SW 1271 (cell line): ENCODE measurements around the gene HOXB4.

Source experiments
- DNase-seq, 2 experiments: peaks; one replicate each; lab custom pipeline; 2025; lab: John Stamatoyannopoulos, UW

Gene HOXB4

DNA sequence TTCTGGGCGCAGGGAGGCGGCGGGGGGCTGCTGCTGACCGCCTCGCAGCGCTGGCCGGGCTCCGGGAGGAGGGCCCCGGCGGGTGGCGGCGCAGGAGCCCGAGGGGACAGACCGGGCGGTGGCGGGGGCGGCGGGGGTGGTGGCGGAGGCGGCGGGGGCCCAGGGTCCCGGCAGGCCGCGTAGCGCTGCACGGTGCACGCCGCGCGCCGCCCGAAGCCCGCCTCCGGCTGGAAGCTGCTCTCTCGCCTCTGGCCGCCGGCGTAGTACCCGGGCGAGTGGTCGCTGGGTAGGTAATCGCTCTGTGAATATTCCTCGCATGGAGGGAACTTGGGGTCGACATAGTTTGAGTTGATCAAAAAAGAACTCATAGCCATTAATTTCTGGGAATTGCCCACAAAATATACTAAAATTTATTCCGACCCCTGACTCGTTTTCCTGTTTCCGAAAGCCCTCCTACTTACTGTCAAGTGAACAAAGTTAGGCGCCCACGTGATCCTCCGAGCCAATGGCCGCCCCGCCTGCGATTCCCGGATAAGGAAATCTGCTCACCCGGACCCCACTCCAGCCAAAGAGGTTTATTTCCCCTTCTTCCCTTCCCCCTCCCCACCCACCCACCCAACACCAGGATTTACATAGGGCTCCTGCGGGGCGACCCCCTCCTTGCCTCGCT is at the start of gene HOXB4:
Gene HOXB4 (minus strand): TSS at position 405 of the 670 bp plus-strand sequence. CDS start 31 bp downstream, at position 374.
- DNase-seq: peak in 1 of 2 experiments; percentile 39

DNA sequence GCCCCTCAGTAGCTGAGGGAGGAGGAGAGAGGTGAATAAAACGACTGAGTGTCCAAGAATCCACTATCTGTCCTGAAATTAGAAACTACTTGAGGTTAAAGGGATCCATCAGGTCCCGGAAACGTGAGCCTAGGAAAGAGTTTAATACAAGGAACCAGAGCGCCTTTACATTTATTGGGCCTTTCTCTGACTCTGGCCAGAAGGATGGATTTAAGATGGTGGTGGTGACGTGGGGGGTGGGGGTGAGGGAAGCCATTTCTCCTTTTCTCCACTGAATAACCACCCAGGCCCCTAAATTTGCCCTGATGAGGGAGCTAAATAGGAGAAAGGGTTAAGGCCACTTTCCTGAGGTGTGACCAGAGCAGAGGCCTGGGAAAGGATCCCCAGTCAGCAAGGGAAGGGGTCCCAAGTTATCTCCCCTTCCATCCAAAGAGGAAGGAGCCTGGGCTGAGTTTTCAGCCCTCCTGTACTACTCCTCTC is 49.0 kb upstream of the HOXB4 start:
- no peak for DNase-seq

DNA sequence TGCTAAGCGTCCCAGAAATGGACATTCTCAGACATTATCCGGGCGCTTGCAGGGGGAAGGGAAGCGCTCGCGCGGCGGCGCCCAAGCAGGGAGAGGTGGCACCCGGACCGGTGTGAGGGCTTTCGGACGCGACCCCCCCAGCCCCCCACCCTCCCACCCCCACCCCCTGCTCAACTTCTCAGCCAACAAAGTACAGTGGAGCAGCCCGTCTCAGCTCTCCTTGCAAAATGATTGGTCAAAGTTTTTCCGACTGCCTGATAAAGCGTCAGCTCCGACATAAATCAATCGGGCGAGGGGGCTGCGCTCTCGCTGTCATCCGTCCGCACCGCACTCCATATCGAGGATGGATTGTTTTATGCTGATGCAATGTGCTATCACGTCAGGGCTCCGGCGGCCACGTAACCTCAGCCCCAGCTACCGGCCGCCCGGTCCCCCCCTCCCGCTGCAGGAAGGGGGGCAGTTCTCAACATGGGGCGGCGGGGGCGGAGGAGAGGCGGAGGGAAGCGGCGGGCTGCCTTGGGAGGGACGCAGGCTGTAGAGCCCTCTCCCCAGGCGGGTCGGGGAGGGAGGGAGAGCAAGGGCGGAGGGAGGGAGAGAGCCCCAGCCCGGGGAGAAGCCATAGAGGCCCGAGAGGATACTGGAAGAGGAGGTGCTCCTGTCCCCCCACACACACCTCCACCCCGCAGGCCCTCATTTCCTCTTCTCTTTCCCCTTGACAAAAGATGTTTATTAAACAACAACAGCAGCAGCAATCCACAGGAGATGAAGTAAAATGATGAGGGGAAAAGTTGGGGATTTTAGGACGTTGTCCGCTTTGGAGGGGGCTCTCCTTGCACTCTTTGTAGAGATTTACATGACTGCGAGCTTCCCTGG is 48.3 kb upstream of the HOXB4 start, which contains the start of gene HOXB9:
Gene HOXB9 (minus strand): TSS at position 114 of the 873 bp plus-strand sequence. CDS start 89 bp downstream, at position 25.
- DNase-seq: no peak

DNA sequence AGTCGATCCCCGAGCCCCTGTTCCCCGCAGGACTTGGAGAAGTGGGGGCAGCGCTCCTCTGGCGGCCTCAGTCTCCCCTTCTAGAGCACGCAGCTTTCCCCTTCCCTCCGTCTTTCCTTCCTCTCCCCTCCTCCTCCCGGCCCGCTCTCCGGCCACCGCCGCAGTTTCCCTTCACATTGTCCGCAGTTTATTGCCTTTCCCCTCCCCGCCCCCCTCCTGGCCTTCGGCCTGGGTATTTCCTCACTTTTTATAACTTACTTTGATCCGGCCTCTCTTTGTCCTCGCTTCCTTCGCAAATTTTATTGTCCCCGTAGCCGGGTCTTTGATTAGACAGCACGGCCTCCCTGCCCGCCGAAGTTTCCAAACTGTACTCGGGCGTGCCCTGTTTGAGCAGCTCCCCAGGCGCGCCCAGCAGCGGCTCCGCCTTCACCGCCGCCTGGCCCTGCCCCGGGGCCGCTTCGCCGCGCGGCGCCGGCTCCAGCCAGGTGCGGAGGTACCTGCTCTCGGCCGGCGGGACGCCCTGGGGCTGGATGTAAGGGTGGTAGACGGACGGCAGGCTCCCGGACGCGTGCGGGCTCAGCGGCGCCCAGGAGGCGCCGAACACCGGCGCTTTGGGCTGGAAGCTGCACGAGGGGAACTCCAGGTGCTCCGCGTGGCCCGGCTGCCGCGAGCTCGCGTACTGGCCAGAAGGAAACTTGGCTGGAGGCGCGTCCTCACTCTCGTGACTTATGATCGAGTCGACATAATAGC is 47.5 kb upstream of the HOXB4 start:
- no peak for DNase-seq

DNA sequence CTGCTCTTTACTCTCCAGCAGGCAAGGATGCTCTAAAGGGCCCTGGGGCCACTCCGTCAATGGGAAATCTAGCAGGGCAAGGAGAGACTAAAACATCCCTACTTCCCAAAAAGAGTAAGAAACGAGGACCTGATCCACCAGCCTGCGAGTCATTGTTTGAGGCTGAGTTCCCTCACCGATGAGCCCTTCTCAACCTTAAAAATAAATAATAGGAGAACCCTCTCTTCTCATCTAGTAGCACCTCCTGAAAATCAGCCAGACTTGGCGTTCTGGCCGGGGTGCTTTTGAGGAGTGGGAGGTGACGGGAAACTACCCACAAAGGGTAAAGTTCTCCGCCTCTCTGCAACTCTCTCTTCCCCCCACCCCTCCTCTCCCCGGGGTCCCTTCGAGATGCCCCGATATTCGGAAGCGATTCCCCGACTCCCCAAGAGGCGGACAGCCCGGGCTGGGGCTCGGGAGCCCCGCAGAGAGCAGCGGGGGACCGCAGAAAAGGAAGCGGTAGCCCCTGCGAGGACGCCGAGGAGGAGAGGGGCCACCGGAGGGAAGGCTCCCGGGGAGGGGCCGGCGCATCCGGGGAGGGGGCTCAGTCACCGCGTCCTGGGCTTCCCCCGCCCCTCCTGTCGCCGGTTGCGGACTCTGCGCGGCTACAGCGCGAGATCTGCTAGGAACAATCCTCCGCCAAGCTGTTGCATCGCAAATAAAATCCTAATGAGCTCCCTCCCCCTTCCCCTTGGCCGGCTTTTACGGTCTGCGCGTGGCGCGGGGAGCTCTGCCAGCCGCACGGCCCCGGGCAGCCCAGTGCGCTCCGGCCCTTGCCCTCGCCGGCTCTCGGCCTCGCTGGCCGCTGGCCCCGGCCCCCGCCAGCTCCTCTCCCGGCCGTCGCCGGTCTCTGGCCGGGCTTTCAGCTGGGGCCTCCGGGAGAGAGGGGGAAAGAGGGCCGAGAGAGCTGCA is 46.7 kb upstream of the HOXB4 start:
- DNase-seq: no peak

DNA sequence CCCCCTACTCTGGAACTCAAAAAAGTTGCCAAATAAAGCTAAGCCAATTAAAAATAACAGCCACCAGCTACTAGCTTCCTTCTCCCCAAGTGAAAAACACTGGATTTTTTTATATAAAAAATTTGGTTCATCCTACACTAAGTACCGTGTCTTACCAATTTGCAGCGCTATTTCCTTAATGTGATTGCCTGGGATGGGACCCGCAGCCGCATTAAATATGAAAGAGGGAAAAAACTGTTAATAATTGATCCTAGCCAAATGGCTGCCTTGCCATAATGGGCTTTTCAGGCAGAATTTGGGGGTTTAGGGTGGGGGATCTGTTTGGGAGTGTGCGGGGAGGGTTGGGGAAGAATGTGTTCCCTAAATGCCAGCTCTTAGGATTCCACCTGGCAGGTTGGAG is 46.0 kb upstream of the HOXB4 start:
- no peak for DNase-seq

DNA sequence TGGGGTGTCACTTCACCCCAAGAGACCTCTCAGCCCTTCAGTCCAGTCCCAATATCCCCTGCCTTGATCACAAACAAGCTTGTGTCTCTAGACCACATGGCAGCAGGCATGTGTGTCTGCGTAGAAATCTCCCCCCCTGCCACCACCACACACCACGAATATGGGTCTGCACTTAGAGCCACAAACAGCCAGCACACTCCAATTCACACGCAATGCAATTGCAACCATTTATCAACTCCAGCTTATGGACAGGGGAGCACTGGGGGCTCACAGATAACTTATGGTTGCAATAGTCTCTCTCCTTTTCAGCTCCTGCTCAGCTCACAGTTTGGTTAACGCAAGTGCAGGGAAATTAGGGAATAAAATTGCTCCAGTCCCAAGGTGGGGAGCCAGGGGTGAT is 45.4 kb upstream of the HOXB4 start:
- DNase-seq: no peak

DNA sequence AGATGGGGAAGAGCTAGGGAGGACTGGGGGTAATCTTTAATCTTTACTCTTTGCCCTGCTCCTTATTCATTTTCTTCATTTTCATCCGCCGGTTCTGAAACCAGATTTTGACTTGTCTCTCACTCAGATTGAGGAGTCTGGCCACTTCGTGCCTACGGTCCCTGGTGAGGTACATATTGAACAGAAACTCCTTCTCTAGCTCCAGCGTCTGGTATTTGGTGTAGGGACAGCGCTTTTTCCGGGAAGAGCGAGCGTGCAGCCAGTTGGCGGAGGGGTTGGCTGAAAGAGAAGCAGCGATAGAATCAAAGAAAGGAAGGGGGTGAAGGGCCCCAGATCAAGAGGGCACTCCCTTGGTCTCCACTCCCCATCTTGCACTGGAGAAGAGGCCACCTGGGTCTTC is 44.7 kb upstream of the HOXB4 start:
- no peak for DNase-seq

DNA sequence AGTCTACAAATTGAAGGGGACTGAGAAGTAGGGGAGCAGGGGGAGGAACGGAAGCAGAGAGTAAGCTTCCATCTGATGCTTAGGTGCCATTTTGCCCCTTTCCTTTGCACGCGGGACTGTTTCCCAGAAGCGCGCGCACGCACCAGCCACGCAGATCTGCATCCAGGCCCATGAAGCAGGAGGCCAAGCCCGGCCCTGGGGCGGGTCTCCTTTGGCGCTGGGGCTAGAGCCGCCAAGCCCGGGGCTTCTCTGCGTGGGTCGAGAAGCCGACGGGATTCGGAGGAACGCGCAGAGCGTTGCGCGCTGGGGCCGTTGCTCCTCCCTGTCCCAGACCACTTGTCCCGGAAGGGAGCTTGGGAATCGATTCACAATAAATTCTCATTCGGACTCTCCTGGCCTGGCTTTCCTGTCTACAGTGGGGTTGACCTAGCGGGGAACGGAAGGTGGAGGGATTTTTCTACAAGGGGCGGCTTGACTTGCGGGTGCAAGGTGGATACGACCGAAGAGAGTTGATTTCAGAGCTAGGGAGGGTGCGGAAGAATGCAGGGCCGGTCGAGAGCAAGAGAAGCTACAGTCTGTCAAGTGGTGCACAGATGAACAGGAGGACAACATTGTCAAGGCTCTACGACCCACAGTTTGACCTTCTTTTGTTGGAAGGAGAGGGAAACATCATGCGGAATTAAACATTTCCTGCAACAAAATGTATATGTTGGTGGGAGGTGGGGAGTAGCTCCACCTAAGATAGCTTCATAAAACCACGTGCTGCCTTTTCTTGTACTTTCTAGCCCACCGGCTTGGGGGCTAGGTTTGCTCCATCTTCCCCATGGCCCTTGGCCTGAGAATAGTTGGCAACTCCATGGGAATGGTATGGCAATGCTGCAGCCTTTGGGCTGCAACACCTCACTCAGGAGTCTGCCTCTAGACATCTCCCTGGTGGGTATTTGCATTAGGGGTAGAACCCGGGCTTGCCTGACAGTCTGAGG is 43.6 kb upstream of the HOXB4 start:
- no peak for DNase-seq

DNA sequence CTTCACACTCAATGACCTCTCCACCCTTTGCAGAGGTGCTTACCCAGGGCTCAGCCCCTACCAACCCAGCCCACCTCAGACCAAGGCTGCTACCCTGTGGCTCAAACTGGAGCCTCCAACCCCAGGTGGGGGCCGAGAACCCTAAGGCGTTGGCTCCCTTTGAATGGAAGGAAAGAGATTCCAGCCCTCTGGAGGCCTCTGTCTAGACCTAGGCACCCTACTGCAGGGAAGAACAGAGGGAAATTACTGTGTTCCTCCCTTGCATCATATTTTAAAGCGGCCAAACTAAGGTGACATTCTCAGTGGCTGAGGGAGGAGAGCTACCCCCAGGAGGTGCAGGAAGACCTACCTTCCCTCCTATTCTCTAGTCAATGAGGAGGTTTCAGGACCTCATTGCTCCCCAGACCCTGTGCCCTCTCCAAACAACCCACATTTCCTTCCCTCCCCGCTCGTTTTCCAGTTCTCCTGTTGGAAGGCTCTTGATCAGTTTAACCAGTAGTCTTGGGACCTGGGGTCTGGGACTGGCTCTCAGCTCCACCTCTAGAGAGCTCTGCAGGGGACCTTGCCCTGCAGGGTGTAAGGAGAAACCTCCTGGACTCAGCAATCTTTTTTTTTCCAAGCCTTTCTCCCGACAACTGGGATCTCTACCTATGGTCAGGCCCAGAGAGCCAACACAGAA is 42.5 kb upstream of the HOXB4 start:
- no peak for DNase-seq

DNA sequence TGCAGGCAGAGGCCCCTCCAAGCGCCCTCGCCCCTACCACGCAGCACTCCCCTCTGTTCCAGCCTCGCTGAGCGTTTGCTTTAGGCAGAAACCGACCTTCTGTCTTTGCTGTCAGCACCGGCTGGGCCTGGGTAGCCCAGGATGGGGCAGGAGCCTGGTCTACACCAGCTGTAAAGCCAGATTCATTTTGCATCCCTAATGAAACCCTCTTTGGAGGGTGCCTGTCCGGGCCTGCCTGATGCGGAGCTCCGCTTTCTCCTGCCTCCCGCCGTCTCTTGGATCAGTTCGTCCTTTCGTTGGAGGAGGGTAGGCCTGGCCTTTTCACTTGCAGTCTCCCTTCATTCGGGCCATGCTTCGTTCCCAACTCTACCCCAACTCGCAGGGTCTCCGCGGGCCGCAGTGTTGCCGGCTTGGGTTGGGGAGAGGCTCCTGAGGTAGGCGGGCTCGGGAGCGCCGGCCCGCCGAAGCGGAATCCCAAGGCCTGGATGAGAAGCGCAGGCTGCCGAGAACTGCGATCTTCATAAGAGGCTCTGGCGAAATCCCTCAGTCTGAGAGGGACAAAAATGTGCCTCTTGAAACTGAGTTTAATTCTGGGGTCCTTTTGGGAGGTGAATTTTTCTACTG is 41.8 kb upstream of the HOXB4 start:
- no peak for DNase-seq

DNA sequence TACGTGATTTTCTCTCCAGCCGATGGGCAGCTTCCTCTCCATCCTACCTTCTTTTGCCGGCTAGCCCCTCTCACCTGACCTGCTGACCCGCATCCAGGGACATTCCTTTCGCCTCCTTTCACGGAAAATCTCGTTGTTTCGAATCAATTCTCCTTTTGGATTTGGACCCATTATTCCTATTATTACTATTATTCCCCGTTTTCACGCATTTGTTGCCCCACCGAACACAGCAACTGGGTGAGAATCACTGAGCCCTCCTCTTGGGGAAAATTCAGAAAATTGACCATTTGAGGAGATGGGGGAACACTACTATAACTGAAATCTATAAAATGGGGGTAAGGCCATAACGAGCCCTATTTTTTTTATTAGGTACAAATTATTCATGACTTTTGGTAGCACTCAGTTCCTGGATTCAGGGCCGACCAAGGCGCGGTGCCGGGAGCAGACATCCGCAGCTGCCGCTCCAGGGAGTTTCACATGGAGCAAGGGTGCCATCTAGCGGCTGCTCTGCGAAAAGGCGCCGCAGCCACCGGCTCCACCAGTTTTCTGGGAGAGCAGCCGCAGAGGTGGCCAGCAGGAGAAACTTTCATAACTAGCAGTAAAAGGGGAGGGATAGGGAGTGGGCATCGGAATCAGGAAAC is 40.2 kb upstream of the HOXB4 start:
- peak in 1 of 2 experiments; percentile 75 for DNase-seq

DNA sequence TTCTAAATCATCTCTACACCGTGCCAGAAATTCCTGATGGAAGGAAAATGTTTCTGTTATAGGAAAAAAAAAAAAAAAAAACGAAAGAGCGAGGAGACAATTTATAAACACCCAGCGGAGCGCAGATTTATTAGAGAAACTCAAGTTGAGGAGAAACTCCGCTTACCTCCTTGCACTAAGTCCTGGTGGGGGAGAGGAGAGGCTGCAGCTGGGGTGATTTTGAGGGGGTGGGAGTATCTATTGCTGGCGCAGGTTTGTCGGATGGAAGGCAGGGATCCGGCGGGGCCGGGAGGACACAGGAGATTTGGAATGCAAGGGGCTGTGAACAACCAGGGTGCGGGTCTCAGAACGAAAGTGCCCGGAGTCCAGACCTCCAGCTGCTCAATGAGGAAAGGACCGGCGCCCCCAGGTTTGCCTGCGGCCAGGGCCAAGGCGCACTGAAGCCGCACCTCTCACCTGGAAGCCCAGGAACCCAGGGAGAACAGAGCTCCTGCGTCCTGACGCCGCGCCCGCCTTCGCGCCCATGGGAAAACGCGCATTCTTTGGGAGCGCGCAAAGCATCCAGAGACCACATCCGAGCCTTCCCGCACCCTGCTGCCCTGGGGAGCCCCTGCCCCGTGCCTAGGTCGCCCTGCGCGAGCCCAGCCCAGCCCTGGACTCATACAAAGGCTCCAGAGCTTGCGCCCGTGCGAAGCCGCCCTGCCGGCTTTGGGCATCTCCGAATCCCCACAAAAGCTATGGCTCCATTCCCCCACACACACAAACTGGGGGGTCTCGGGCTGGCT is 39.5 kb upstream of the HOXB4 start:
- no peak for DNase-seq

DNA sequence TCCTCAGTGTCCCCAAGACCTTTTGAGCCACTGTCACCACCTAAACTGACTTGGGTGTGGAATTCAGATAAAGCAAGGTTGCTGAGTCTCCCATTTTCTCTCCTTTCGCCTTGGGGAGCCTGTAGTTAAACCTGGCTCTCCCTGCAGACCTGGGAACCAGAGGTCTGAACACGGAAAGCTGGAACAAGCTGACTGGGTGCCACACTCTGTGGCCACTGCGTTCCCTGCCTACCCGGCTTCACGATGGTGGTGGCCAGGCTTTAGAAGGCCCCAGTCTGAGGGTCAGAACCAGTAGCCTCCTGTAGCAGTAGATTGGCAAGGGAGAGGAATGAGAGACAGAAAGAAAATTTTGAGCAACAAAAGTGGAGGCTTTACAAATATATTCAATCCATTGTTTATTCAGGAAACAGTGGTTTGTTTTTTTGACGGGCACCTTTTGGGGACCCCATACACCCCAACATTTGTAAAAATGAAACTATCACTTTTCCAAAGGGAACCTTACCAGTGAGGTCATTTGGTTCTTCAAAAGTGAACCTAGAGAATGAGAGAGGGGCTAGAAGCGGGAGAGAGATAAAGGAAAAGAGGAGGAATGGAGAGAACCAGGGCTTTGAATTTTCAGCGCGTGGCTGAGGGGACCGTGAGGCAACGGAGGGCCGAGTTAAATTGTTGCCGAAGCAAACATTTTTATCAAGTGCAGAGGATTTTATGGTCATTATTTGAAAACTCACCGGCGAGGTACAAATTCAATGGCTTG is 38.7 kb upstream of the HOXB4 start:
- DNase-seq: no peak

DNA sequence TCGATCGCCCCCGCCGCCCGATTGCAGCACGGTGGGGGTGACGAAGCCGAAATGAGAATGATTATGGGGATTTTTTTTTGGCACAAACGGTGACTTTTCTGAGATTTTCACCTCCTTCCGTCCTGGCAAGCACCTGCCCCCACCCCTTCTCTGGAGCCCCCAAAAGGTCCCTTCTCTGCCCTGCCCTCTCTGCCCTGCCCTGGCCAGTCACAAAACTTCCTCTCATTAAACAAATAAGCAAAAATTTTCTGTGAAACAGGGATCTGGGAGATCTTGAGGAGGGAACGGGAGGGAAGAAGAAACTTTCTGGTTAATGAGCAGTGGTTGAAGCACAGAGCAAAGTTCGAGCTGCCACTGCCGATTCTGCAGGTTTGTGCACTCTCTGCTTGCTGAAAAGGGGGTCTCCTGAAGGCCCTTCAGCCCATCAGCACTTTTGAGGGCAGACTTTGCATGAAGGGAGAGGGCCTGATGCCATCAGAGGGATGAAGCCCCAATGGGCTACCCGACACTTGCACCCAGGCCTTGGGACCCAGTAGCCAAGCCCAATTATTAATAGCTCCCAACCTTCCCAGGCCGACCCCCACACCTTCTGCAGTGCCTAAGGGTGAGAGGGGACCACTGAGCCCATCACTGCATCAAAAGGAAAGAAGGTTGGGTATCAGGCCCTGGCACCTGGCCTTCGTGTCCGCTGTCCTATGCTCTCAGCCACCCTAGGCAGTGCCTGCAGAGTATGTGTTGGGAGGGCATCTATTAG is 38.0 kb upstream of the HOXB4 start:
- DNase-seq: no peak
